ENCODE data around the gene BCL11A. TPM values are rescaled to one million over a fixed set of nuclear protein-coding genes. Genes with fewer than 3 reads are reported as not detected.

Gene BCL11A
- total and polyA plus RNA-seq, 12 donors = 3.2 to 38.5 (median 22.7) TPM

GRCh38 chr2:60508339-60508917 lies 45.0 kb downstream of the BCL11A start:
- no peak overlapping the region for H3K4me3 ChIP-seq

GRCh38 chr2:60507211-60507965 lies 46.1 kb downstream of the BCL11A start:
- ATAC-seq (no peak), DNase-seq (no peak)
- Histone ChIP-seq H3K4me3 (no peak overlapping the region), H3K27me3 (peaks cover 0 to 3% (median 0%) of the 10 kb centered on the region in 7 donors), H3K4me1 (peaks cover 0 to 66% (median 33%) of the 10 kb centered on the region in 9 donors), H3K9me3 (no peaks in the 10 kb centered on the region), H3K27ac (no peak overlapping the region), H3K36me3 (no peaks in the 10 kb centered on the region)
- no peak for TF ChIP-seq CTCF (IDR thresholded peaks at IDR 0.05)
- 79 to 80% methylated on average over 9 of the region's 9 CpGs for WGBS, 2 donors
- intact Hi-C loops (cut with DNase I) = no loop called here

More at GRCh38 chr2:60508339-60508917, 45.0 kb downstream of the BCL11A start:
- no peak for DNase-seq
- Histone ChIP-seq H3K36me3 (no peaks in the 10 kb centered on the region), H3K4me1 (peaks cover 0 to 59% (median 26%) of the 10 kb centered on the region in 9 donors), H3K27me3 (peaks cover 0 to 3% (median 0%) of the 10 kb centered on the region in 7 donors), H3K27ac (no peak overlapping the region), H3K9me3 (no peaks in the 10 kb centered on the region)
- TF ChIP-seq CTCF (IDR thresholded peaks at IDR 0.05) = no peak
- 47 to 60% methylated on average over 8 of the region's 8 CpGs for WGBS, 2 donors
- intact Hi-C loops (cut with DNase I) = no loop called here
- ATAC-seq = peak in 2 of 8 donors; percentile 33 to 34

- WGBS, 2 donors = 75 to 84% methylated on average over 4 of the region's 4 CpGs
- TF ChIP-seq CTCF (IDR thresholded peaks at IDR 0.05) = no peak
- intact Hi-C loops (cut with DNase I) = no loop called here
- Histone ChIP-seq H3K36me3 (no peaks in the 10 kb centered on the region), H3K27ac (peak overlapping the region in 4 of 10 donors; percentile 8 to 49 (median 35)), H3K27me3 (peaks cover 0 to 3% (median 0%) of the 10 kb centered on the region in 7 donors), H3K4me3 (no peak overlapping the region), H3K4me1 (peaks cover 0 to 66% (median 30%) of the 10 kb centered on the region in 9 donors), H3K9me3 (no peaks in the 10 kb centered on the region)
- ATAC-seq = peak in 6 of 8 donors; percentile 3 to 26 (median 14)
- no peak for DNase-seq
Observed at GRCh38 chr2:60505880-60506260, 47.6 kb downstream of the BCL11A start.

- Histone ChIP-seq H3K4me3 (no peak overlapping the region), H3K36me3 (no peaks in the 10 kb centered on the region), H3K27ac (peak overlapping the region in 2 of 10 donors; percentile 35 to 49), H3K4me1 (peaks cover 0 to 68% (median 30%) of the 10 kb centered on the region in 9 donors), H3K27me3 (peaks cover 0 to 3% (median 0%) of the 10 kb centered on the region in 7 donors), H3K9me3 (no peaks in the 10 kb centered on the region)
- ATAC-seq (peak in 7 of 8 donors; percentile 46 to 72 (median 65)), DNase-seq (no peak)
- intact Hi-C loops (cut with DNase I) = no loop called here
- TF ChIP-seq CTCF (IDR thresholded peaks at IDR 0.05) = peak in 2 of 9 donors; percentile 7 to 11
- 54 to 63% methylated on average over 10 of the region's 10 CpGs for WGBS, 2 donors
Observed at GRCh38 chr2:60505240-60505879, 48.1 kb downstream of the BCL11A start.

Measured in heart right ventricle (tissue), 16 donors.